Colon (tissue), 2 donors: ENCODE data around the gene BAG3.
"Not testable (repeated sequence)": the region's sequence is repeated elsewhere in the genome, so short reads cannot be mapped to it uniquely, and the experiment has no call there.

Experiments
- FAIRE-seq: peaks from 2 replicates; lab custom pipeline; 2012; peaks lifted over from hg19 to GRCh38; lab: Jason Lieb, UNC
- donor health status: control.
- donor health status: control.

Gene BAG3

GRCh38 chr10:119640875-119641526, 10.2 kb upstream of the BAG3 start:
- FAIRE-seq: no peak

GRCh38 chr10:119642556-119643111, 8.5 kb upstream of the BAG3 start:
- FAIRE-seq: no peak

- FAIRE-seq: no peak
Observed at GRCh38 chr10:119643306-119644204, 7.6 kb upstream of the BAG3 start.

- no peak for FAIRE-seq
Observed at GRCh38 chr10:119644205-119644814, 6.9 kb upstream of the BAG3 start.

GRCh38 chr10:119644994-119645393, 6.2 kb upstream of the BAG3 start:
- no peak for FAIRE-seq

- no peak for FAIRE-seq
Observed at GRCh38 chr10:119650062-119650461, 1.1 kb upstream of the BAG3 start.

GRCh38 chr10:119651514-119652360, 557 bp downstream of the BAG3 start:
- FAIRE-seq: no peak

GRCh38 chr10:119652361-119652730, 1.2 kb downstream of the BAG3 start:
- FAIRE-seq: no peak

GRCh38 chr10:119653209-119653608, 2.0 kb downstream of the BAG3 start:
- FAIRE-seq: no peak

GRCh38 chr10:119653916-119654315, 2.7 kb downstream of the BAG3 start:
- no peak for FAIRE-seq

- FAIRE-seq: no peak
Observed at GRCh38 chr10:119654540-119654939, 3.4 kb downstream of the BAG3 start.

GRCh38 chr10:119655566-119656001, 4.4 kb downstream of the BAG3 start:
- no peak for FAIRE-seq

- no peak for FAIRE-seq
Observed at GRCh38 chr10:119656760-119657159, 5.6 kb downstream of the BAG3 start.

- FAIRE-seq: no peak
Observed at GRCh38 chr10:119657725-119658124, 6.5 kb downstream of the BAG3 start.

- FAIRE-seq: no peak
Observed at GRCh38 chr10:119658274-119658673, 7.1 kb downstream of the BAG3 start.

- FAIRE-seq: no peak
Observed at GRCh38 chr10:119659951-119660350, 8.8 kb downstream of the BAG3 start.

GRCh38 chr10:119662076-119662605, 11.0 kb downstream of the BAG3 start:
- FAIRE-seq: not testable (repeated sequence)

GRCh38 chr10:119663866-119664698, 12.9 kb downstream of the BAG3 start:
- FAIRE-seq: no peak

GRCh38 chr10:119665901-119666708, 14.9 kb downstream of the BAG3 start:
- FAIRE-seq: no peak

- FAIRE-seq: no peak
Observed at GRCh38 chr10:119666709-119667004, 15.5 kb downstream of the BAG3 start.
